Fibroblast of skin of scalp (primary cell): Measurements from ENCODE around the gene TTC32.
"Not testable (repeated sequence)": the region's sequence is repeated elsewhere in the genome, so short reads cannot be mapped to it uniquely, and the experiment has no call there.

Source experiments
- DNase-seq: peaks from one replicate; pipeline ENCODE4 v3.0.0-alpha.2; 2013

TTC32 gene

GRCh38 chr2:19899985-19900930, 1.5 kb downstream of the TTC32 start:
- DNase-seq: no peak

- no peak for DNase-seq
Measured at GRCh38 chr2:19898592-19899329, 3.0 kb downstream of the TTC32 start.

DNA sequence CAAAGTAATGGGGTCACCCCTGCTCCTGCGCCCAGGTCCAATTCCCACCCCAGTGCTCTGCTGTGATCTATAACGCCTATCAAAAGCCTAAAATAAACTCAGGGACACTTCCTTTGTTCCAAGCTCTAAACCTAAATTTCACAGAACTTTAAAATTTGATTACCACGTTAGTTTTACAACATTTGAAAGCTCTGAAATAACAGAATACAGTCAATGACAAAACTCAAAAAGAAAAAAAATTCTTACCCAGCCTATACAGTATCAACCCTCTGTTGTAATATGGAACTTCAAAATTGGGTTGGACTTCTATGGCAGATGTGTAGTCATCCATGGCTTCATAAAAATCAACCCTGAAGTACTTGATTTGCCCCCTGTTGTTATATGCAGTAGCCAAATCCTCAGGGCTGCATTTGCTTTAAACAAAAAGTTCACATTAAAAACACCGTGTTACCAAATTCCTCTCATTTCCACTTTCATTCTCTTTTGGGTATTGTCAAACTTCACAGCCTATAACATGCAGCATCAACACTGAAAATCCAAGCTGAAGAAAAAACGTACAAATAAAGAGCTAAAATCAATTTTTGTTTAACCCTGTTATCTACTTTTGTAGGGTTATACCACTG, 4.0 kb downstream of the TTC32 start:
- DNase-seq: no peak

DNA sequence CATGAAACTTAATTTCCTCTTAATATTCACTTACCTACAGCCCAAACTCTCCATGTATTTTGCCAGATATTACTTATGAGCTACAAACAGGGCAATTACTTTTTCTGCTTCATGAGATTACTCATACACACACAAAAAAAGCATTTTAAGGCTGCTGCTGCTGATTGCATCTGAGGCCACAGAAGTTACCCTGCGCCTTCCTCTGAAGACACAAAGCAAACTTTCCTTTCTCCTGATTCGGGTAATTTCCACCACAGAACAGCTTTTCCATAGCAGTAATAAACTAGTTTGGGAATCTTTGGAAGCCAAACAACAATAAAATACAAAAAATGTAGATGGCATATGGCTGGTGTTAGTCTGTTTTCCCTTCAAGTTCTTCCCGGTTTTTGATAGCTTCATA, 6.2 kb downstream of the TTC32 start:
- no peak for DNase-seq

GRCh38 chr2:19894134-19894792, 7.5 kb downstream of the TTC32 start:
- no peak for DNase-seq

DNA sequence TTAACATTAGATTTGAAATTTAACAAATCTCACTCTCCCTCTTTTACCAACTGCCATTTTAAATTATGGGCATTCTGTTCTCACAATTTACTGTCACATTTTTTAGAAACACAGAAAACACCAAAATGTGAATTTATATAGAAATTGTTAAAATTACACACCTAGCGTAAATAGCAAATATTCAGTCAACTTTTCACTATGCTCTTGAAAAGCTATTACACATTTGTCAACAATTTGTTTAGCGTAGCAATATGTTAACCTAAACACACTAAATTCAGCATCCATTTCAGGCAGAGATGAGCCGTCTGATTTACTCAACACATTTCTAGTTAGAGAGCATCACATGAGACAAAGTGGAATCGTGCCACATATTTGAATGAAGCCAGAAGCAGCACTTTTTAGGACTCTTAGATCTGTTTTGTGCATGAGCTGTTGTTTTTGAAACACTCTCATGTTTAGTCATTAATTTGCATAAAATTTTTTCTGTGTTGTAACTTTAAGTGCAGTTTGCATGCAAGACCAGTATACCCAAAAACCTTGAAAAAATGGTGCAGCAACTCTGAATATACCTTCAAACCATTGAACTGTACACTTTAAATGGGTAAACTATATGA, 8.2 kb downstream of the TTC32 start:
- no peak for DNase-seq

GRCh38 chr2:19891971-19892370, 9.8 kb downstream of the TTC32 start:
- not testable (repeated sequence) for DNase-seq

- no peak for DNase-seq
Measured at GRCh38 chr2:19890104-19890503, 11.7 kb downstream of the TTC32 start.

GRCh38 chr2:19888831-19889230, 13.0 kb downstream of the TTC32 start:
- DNase-seq: no peak

GRCh38 chr2:19887510-19887909, 14.3 kb downstream of the TTC32 start:
- DNase-seq: no peak

- DNase-seq: no peak
Measured at GRCh38 chr2:19886261-19886660, 15.5 kb downstream of the TTC32 start.

- no peak for DNase-seq
Measured at GRCh38 chr2:19885791-19886190, 16.0 kb downstream of the TTC32 start.

GRCh38 chr2:19883971-19884720, 17.6 kb downstream of the TTC32 start:
- no peak for DNase-seq

- DNase-seq: no peak
Measured at GRCh38 chr2:19883486-19883885, 18.3 kb downstream of the TTC32 start.

DNA sequence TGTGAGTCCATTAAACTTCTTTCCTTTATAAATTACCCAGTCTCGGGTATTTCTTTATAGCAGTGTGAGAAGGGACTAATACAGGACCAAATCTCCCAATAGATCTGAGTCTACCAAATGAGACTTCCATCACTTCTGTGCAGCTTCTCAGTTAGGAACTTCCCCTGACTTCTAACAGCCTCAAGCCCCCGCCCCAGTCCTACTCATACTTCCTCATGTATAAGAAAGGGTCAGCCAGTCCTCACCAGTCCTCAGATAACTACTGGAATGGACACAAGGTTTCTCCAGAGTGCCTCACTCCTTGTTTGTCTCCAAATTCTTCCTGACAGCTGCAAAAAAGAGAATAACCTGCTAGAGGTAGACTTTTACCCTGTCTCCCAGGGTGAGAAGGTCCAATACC, 19.5 kb downstream of the TTC32 start:
- no peak for DNase-seq

GRCh38 chr2:19881908-19882265, 19.9 kb downstream of the TTC32 start:
- no peak for DNase-seq

DNA sequence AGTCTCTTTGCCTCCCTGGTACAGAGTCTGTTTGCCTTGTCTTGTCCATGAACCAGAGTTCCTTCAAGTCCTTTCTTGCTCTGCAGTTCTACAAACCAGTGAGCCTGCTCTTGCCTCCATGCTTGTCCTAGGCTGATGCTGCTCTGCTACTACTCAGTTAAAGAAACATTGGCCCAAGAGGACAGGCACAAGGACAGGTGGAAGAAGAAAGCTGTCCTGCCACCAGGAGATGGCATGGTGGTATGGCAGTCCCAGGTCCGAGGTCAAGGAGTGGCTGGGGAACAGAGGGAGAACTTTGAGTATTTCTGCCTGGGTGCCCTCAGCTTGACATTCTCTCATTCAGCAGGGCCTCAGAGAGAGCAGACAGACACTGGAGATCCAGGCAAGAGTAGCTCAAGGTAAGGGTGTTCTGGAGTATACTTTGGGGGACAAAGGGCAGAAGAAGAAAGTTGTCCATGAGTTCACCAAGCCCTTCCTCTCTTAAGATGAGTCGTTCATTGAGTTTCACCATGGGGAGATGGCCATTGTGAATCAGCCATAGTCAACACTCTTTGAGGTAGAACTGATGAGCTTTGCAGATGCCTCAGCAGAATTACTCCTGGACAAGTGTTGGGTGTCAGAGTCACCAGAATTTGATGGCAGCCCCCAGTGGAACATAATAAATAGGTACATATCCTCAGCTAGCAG, 20.4 kb downstream of the TTC32 start:
- DNase-seq: no peak

GRCh38 chr2:19880191-19880590, 21.6 kb downstream of the TTC32 start:
- DNase-seq: not testable (repeated sequence)

DNA sequence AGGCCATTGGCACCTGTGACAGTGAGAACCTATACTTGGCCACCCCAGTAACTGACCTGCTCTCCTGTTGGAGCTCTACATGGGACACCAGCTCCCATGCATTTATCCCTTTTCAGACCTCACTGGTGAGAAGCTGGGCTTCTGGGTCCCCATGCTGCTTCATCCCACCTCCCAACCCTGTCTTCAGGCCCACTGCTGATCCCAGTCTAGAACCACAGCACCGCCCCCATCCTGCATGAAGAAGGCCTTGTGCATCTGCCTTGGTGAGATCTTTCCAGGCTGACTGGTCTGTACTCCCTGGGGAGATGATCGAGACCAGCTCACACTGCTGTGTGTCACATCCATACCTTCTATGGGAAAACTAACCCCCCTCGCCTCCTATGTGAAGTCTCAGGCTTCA, 22.7 kb downstream of the TTC32 start:
- DNase-seq: peak; percentile 64

DNA sequence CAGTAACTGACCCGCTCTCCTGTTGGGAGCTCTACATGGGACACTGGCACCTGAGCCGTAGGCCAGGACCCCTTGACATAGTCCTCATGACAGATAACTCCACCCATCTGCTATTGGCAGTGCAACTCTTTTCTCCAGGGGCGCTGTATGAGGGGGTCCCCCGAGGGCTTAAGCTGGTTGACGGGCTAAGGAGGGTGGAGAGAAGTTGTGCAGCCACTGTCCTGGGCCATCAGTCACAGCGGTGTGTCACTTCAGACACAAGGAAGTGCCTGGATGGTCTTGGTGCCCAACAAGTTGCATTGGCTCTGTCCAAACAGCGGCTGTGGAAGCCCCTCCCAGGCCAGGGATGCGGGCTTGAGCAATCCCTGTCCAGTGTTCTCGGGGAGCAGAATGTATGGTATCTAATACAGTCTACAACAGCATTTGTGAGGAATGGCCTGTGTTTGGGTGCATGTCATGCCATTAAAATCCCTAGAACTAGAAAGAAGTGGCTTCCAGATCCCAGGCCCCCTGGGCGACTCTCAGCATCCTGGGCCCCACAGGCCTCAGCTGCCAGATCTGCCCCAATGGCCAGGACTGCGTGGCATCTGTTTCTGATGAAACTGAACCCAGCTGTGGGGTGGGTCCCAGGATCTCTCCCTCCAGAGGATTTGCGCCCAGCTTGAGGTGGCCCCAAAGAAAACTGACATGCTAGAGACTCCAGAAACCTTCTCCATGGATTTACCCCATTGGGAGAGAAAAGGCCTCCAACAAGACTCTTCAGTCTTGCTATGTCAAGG, 23.3 kb downstream of the TTC32 start:
- no peak for DNase-seq
